Skeletal muscle tissue (tissue), 4 donors: ENCODE measurements around the gene MYO5C. TPM values are rescaled to one million over a fixed set of nuclear protein-coding genes. Genes with fewer than 3 reads are reported as not detected.
A peak's percentile ranks its signal among the peaks of the same experiment; 100 is the strongest.
"Not testable (repeated sequence)": the region's sequence is repeated elsewhere in the genome, so short reads cannot be mapped to it uniquely, and the experiment has no call there.

Experiments
- H3K27ac ChIP-seq: one replicate; pipeline ENCODE4 v1.7.0; 2013; ENCODE audit warnings: mild to moderate bottlenecking, low read depth, low read length, inconsistent platforms
- H3K27me3 ChIP-seq, 3 donors: one replicate each; pipeline ENCODE4 v1.7.0; 2013; ENCODE audit warnings: low read length in 3 of 3; ENCODE audit not compliant: control insufficient read depth in 3 of 3, insufficient read depth in 3 of 3
- H3K36me3 ChIP-seq, 3 donors: one replicate each; pipeline ENCODE4 v1.7.0; 2013; ENCODE audit warnings: low read length in 3 of 3; ENCODE audit not compliant: control insufficient read depth in 3 of 3, insufficient read depth in 3 of 3
- H3K4me1 ChIP-seq, 3 donors: one replicate each; pipeline ENCODE4 v1.7.0; 2013; ENCODE audit warnings: low read length in 3 of 3, mild to moderate bottlenecking in 3 of 3; ENCODE audit not compliant: control insufficient read depth in 3 of 3, insufficient read depth in 3 of 3
- H3K4me3 ChIP-seq, 3 donors: one replicate each; pipeline ENCODE4 v1.7.0; 2013; ENCODE audit warnings: low read length in 3 of 3
- H3K9ac ChIP-seq, 3 donors: one replicate each; pipeline ENCODE4 v1.7.0; 2013; ENCODE audit warnings: low read length in 3 of 3, mild to moderate bottlenecking in 3 of 3, moderate library complexity in 2 of 3, low read depth in 1 of 3
- H3K9me3 ChIP-seq, 3 donors: one replicate each; pipeline ENCODE4 v1.7.0; 2013; ENCODE audit warnings: low read length in 3 of 3; ENCODE audit not compliant: control insufficient read depth in 3 of 3
- total RNA-seq: library from RNA; depleted of rRNA; stranded (reverse); fragments of >200 nt; gene quantifications from one replicate; pipeline ENCODE4 v1.2.3, GENCODE V29; 2014
- donor health status: Osteomylitis.

The MYO5C gene
- total RNA-seq, 1 donor from 2014 or later: 3.7 TPM

- H3K9me3 ChIP-seq: no peaks in the 10 kb centered on the region
Measured at GRCh38 chr15:52171386-52171785, 124.2 kb downstream of the MYO5C start.

DNA sequence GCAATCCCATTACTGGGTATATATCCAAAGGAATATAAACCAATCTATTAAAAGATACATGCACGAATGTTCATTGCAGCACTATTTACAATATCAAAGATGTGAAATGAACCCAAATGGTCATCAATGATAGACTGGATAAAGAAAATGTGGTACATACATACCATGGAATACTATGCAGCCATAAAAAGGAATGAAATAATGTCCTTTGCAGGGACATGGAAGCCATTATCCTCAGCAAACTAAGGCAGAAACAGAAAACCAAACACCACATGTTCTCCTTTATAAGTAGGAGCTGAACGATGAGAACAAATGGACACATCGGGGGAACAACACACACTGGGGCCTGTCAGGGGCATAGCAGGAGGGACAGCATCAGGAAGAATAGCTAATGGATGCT lies 125.4 kb downstream of the MYO5C start:
- not testable (repeated sequence) for H3K4me1 ChIP-seq, H3K27me3 ChIP-seq, H3K36me3 ChIP-seq, H3K27ac ChIP-seq, H3K9ac ChIP-seq, H3K4me3 ChIP-seq, H3K9me3 ChIP-seq

More at GRCh38 chr15:52171386-52171785, 124.2 kb downstream of the MYO5C start:
- peak overlapping the region in 1 of 3 donors; percentile 33 for H3K9ac ChIP-seq
- H3K36me3 ChIP-seq: no peaks in the 10 kb centered on the region
- H3K4me3 ChIP-seq: no peak overlapping the region
- no peaks in the 10 kb centered on the region for H3K4me1 ChIP-seq
- no peaks in the 10 kb centered on the region for H3K27me3 ChIP-seq
- H3K27ac ChIP-seq: no peak overlapping the region

DNA sequence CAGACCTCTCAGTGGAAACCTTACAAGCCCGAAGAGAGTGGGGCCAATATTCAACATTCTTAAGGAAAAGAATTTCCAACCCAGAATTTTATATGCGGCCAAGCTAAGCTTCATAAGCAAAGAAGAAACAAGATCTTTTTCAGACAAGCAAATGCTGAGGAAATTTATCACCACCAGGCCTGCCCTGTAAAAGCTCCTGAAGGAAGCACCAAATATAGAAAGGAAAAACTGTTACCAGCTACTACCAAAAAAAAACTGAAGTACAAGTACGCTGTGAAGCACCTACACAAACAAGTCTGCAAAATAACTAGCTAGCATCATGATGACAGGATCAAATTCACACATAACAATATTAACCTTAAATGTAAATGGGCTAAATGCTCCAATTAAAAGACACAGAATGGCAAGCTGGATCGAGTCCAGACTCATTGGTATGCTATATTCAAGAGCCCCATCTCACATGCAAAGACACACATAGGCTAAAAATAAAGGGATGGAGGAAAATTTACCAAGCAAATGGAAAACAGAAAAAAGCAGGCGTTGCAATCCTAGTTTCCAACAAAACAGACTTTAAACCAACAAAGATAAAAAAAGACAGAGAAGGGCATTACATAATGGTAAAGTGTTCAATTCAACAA lies 130.0 kb downstream of the MYO5C start:
- not testable (repeated sequence) for H3K4me3 ChIP-seq, H3K27ac ChIP-seq, H3K9ac ChIP-seq, H3K4me1 ChIP-seq, H3K9me3 ChIP-seq, H3K27me3 ChIP-seq, H3K36me3 ChIP-seq

GRCh38 chr15:52164631-52165265 lies 130.9 kb downstream of the MYO5C start:
- Histone ChIP-seq H3K27me3 (no peaks in the 10 kb centered on the region), H3K36me3 (no peaks in the 10 kb centered on the region), H3K4me1 (no peaks in the 10 kb centered on the region), H3K9me3 (no peaks in the 10 kb centered on the region), H3K4me3 (no peak overlapping the region), H3K9ac (no peak overlapping the region), H3K27ac (no peak overlapping the region)

- Histone ChIP-seq H3K36me3 (no peaks in the 10 kb centered on the region), H3K9me3 (no peaks in the 10 kb centered on the region), H3K4me1 (no peaks in the 10 kb centered on the region), H3K4me3 (no peak overlapping the region), H3K27me3 (no peaks in the 10 kb centered on the region), H3K9ac (no peak overlapping the region), H3K27ac (no peak overlapping the region)
Measured at GRCh38 chr15:52163321-52164190, 132.0 kb downstream of the MYO5C start.

- Histone ChIP-seq H3K27ac (no peak overlapping the region), H3K36me3 (no peaks in the 10 kb centered on the region), H3K4me3 (no peak overlapping the region), H3K9me3 (no peaks in the 10 kb centered on the region), H3K27me3 (no peaks in the 10 kb centered on the region), H3K9ac (no peak overlapping the region), H3K4me1 (no peaks in the 10 kb centered on the region)
Measured at GRCh38 chr15:52162876-52163275, 132.7 kb downstream of the MYO5C start.

GRCh38 chr15:52162260-52162659 lies 133.3 kb downstream of the MYO5C start:
- H3K9me3 ChIP-seq: no peaks in the 10 kb centered on the region
- H3K4me1 ChIP-seq: no peaks in the 10 kb centered on the region
- H3K36me3 ChIP-seq: no peaks in the 10 kb centered on the region
- no peak overlapping the region for H3K4me3 ChIP-seq
- H3K9ac ChIP-seq: no peak overlapping the region
- H3K27ac ChIP-seq: no peak overlapping the region
- no peaks in the 10 kb centered on the region for H3K27me3 ChIP-seq

DNA sequence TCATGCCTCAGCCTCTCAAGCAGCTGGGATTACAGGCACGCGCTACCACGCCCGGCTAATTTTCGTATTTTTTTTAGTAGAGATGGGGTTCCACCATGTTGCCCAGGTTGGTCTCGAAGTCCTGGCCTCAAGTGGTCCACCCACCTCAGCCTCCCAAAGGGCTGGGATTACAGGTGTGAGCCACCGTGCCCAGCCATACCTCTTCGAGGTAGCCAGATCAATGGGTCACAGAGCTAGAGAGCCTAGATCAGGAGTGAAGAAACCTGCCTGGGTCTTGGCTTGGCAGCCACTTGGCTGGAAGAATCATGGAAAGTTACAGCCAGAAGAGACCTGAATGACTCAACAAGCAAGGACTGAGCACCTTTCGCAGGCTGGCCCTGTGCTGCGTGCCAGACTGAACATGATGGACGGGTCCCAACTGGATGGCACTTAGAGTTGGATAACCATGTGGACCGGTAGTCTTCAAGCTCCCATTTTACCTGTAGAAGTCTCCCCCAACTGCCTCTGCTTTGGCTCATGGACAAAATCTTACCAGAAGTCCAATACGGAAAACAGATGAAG lies 134.1 kb downstream of the MYO5C start:
- Histone ChIP-seq H3K9me3 (no peaks in the 10 kb centered on the region), H3K27me3 (no peaks in the 10 kb centered on the region), H3K4me3 (no peak overlapping the region), H3K9ac (no peak overlapping the region), H3K36me3 (no peaks in the 10 kb centered on the region), H3K4me1 (no peaks in the 10 kb centered on the region), H3K27ac (no peak overlapping the region)

- H3K27ac ChIP-seq: no peak overlapping the region
Measured at GRCh38 chr15:52159645-52160044, 136.0 kb downstream of the MYO5C start.

More at GRCh38 chr15:52159645-52160044, 136.0 kb downstream of the MYO5C start:
- Histone ChIP-seq H3K4me1 (peaks cover 0 to 4% (median 3%) of the 10 kb centered on the region in 3 donors), H3K4me3 (no peak overlapping the region), H3K9me3 (no peaks in the 10 kb centered on the region), H3K9ac (no peak overlapping the region), H3K27me3 (no peaks in the 10 kb centered on the region), H3K36me3 (no peaks in the 10 kb centered on the region)
